Measurements from ENCODE around the gene BLMH.

GRCh38 chr17:30339086-30339485, 47.3 kb upstream of the BLMH start:
- TF ChIP-seq CTCF (IDR thresholded peaks at IDR 0.05; ENCODE audit: low read depth, low read length, missing input control) (no peak), TAF1 (conservative IDR thresholded peaks at IDR 0.05) (no peak), YY1 (IDR thresholded peaks at IDR 0.05) (no peak), ZBTB33 (IDR thresholded peaks at IDR 0.05) (no peak), MAX (IDR thresholded peaks at IDR 0.05) (no peak), GABPA (IDR thresholded peaks at IDR 0.05 in 1 of 2, conservative IDR thresholded peaks at IDR 0.05 in 1 of 2) (no peak)
